GM23248 (cell line): Measurements from ENCODE around the gene SMC6. TPM values are rescaled to one million over a fixed set of nuclear protein-coding genes. Genes with fewer than 3 reads are reported as not detected.
A peak's percentile ranks its signal among the peaks of the same experiment; 100 is the strongest.

ENCODE experiments used
- DNase-seq: peaks from one replicate; pipeline ENCODE4 v3.0.0-alpha.2; 2015
- H2AFZ ChIP-seq: fragments of 200-600 bp; sonication (generic); 2 replicates; pipeline ENCODE4 v1.6.1; 2016; ENCODE audit warnings: antibody characterized with exemption
- H3F3A ChIP-seq: fragments of 200-600 bp; sonication (generic); 2 replicates; pipeline ENCODE4 v1.6.1; 2016; ENCODE audit warnings: mild to moderate bottlenecking, antibody characterized with exemption, mixed run types; ENCODE audit not compliant: insufficient read depth
- H3K27ac ChIP-seq: fragments of 200-600 bp; sonication (generic); 2 replicates; pipeline ENCODE4 v1.5.1; 2016; ENCODE audit warnings: mild to moderate bottlenecking
- H3K27me3 ChIP-seq: fragments of 200-600 bp; sonication (generic); replicated peaks from 2 replicates; pipeline ENCODE4 v1.6.1; 2016; ENCODE audit warnings: mild to moderate bottlenecking; ENCODE audit not compliant: insufficient read depth
- H3K36me3 ChIP-seq: fragments of 200-600 bp; sonication (generic); 2 replicates; pipeline ENCODE4 v1.6.1; 2016; ENCODE audit warnings: low read depth, mild to moderate bottlenecking
- H3K4me1 ChIP-seq: fragments of 200-600 bp; sonication (generic); 2 replicates; pipeline ENCODE4 v1.6.1; 2016; ENCODE audit warnings: mild to moderate bottlenecking; ENCODE audit not compliant: insufficient read depth
- H3K4me2 ChIP-seq: fragments of 200-600 bp; sonication (generic); one replicate; pipeline ENCODE4 v1.6.1; 2016; ENCODE audit warnings: mild to moderate bottlenecking; ENCODE audit not compliant: unreplicated experiment
- H3K4me3 ChIP-seq: fragments of 200-600 bp; sonication (generic); 2 replicates; pipeline ENCODE4 v1.5.1; 2016; ENCODE audit warnings: mild to moderate bottlenecking
- H3K79me2 ChIP-seq: fragments of 200-600 bp; sonication (generic); 2 replicates; pipeline ENCODE4 v1.6.1; 2016; ENCODE audit warnings: mild to moderate bottlenecking; ENCODE audit not compliant: insufficient read depth
- H3K9ac ChIP-seq: fragments of 200-600 bp; sonication (generic); 2 replicates; pipeline ENCODE4 v1.6.1; 2016; ENCODE audit warnings: mild to moderate bottlenecking
- H3K9me2 ChIP-seq: fragments of 200-600 bp; sonication (generic); 2 replicates; pipeline ENCODE4 v1.6.1; 2016; ENCODE audit warnings: mixed run types, mild to moderate bottlenecking, moderate library complexity; ENCODE audit not compliant: insufficient read depth
- H3K9me3 ChIP-seq: fragments of 200-600 bp; sonication (generic); one replicate; pipeline ENCODE4 v1.6.1; 2017; ENCODE audit warnings: low read depth
- H4K20me1 ChIP-seq: fragments of 200-600 bp; sonication (generic); 2 replicates; pipeline ENCODE4 v1.6.0; 2016; ENCODE audit not compliant: insufficient read depth
- EZH2 ChIP-seq: fragments of 200-600 bp; sonication (generic); IDR thresholded peaks from 2 replicates; pipeline ENCODE4 v1.6.1; 2018; ENCODE audit warnings: antibody characterized with exemption, mild to moderate bottlenecking; ENCODE audit not compliant: insufficient read depth, poor library complexity, severe bottlenecking
- EZH2phosphoT487 ChIP-seq: fragments of 200-600 bp; sonication (generic); IDR thresholded peaks from 2 replicates; pipeline ENCODE4 v1.6.1; 2018; ENCODE audit warnings: antibody characterized with exemption, moderate library complexity, mild to moderate bottlenecking, low read depth; ENCODE audit not compliant: insufficient read depth
- WGBS, 2 experiments: methylation state at CpG; one replicate each; pipeline ENCODE4 v1.1.6; 2015 to 2017; ENCODE audit warnings: low lambda C conversion rate in 2 of 2, low coverage in 1 of 2; ENCODE audit errors: missing lambda C conversion rate in 2 of 2; 5-methylcytosine and 5-hydroxymethylcytosine counted together
- in situ Hi-C: fragments of 300-500 bp; cut with MboI; formaldehyde crosslinking; loops from 2 replicates; pipeline ENCODE4 v1.15.0; 2020
- polyA plus RNA-seq: library from polyadenylated mRNA; unstranded; fragments of >200 nt; fragmentation: Nextera tagmentation; extraction: Ambion mirVana; gene quantifications from 2 replicates; pipeline ENCODE4 v1.2.1, GENCODE V29; 2016
- total RNA-seq: library from RNA; depleted of rRNA; stranded (reverse); fragments of >200 nt; shearing (Covaris generic); gene quantifications from 2 replicates; pipeline ENCODE4 v1.2.3, GENCODE V29; 2014

SMC6 gene
- total and polyA plus RNA-seq, 2 experiments from 2014 or later = 20.9 to 22.0 TPM

DNA sequence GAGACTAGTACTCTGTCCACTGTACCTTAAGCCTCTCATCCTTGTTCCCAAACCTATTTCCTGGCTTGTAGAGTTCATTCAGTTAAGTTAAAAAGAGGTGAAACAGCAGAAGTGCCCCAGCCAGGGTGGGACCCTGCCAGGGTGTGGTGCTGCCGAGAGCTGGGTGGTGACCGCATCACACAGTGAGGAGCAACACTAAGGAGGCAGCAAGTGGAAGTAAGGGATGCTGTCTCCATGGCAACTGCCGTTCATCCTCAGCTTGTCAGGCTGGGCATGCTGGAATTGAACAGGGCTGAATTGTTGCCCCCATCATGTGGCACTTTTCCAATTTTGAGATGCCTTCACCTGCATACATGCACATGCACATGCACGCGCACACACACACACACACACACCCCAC lies 136.1 kb downstream of the SMC6 start:
- Histone ChIP-seq H3K9me2 (no peaks in the 10 kb centered on the region), H3K4me2 (no peak overlapping the region), H3K4me1 (peaks cover 39% of the 10 kb centered on the region), H4K20me1 (no peaks in the 10 kb centered on the region), H3K36me3 (no peaks in the 10 kb centered on the region), H3K9ac (no peak overlapping the region), H3K27ac (no peak overlapping the region), H3K4me3 (no peak overlapping the region), H3K79me2 (no peaks in the 10 kb centered on the region), H3K9me3 (no peaks in the 10 kb centered on the region), H2AFZ (no peak overlapping the region), H3K27me3 (no peaks in the 10 kb centered on the region), H3F3A (peaks cover 40% of the 10 kb centered on the region)
- 83 to 85% methylated on average over 5 of the region's 5 CpGs for WGBS, 2 experiments
- no peak for DNase-seq
- in situ Hi-C loops = no loop called here
- TF ChIP-seq EZH2phosphoT487 (no peak), EZH2 (no peak)

GRCh38 chr2:17616405-17616804 lies 137.2 kb downstream of the SMC6 start:
- no peak for TF ChIP-seq EZH2phosphoT487
- TF ChIP-seq EZH2 = no peak
- H3K4me1 ChIP-seq = peaks cover 32% of the 10 kb centered on the region
- no peak overlapping the region for H3K9ac ChIP-seq
- H3K4me3 ChIP-seq = no peak overlapping the region
- peaks cover 37% of the 10 kb centered on the region for H3F3A ChIP-seq
- H2AFZ ChIP-seq = peak overlapping the region; percentile 35; the same call in 1 of the 2 replicates
- in situ Hi-C loops = no loop called here
- no peaks in the 10 kb centered on the region for H3K9me2 ChIP-seq
- no peaks in the 10 kb centered on the region for H3K79me2 ChIP-seq
- H3K9me3 ChIP-seq = no peaks in the 10 kb centered on the region
- no peaks in the 10 kb centered on the region for H3K36me3 ChIP-seq
- H3K4me2 ChIP-seq = no peak overlapping the region
- no peaks in the 10 kb centered on the region for H3K27me3 ChIP-seq
- no peaks in the 10 kb centered on the region for H4K20me1 ChIP-seq
- DNase-seq = no peak
- WGBS, 2 experiments = 95 to 100% methylated on average over 1 of the region's 1 CpG
- peak overlapping the region; percentile 65 for H3K27ac ChIP-seq

GRCh38 chr2:17615728-17616351 lies 137.8 kb downstream of the SMC6 start:
- peak; percentile 83 for DNase-seq
- Histone ChIP-seq H3K4me1 (peaks cover 27% of the 10 kb centered on the region), H3K79me2 (no peaks in the 10 kb centered on the region), H3K36me3 (no peaks in the 10 kb centered on the region), H2AFZ (peak overlapping the region; percentile 35; the same call in 1 of the 2 replicates), H3K4me3 (no peak overlapping the region), H3K9ac (no peak overlapping the region), H3K4me2 (peak overlapping the region; percentile 29), H3F3A (peaks cover 32% of the 10 kb centered on the region), H3K27me3 (no peaks in the 10 kb centered on the region), H3K9me3 (no peaks in the 10 kb centered on the region), H3K27ac (peak overlapping the region; percentile 65), H3K9me2 (no peaks in the 10 kb centered on the region), H4K20me1 (no peaks in the 10 kb centered on the region)
- in situ Hi-C loops = no loop called here
- TF ChIP-seq EZH2phosphoT487 = no peak
- no peak for TF ChIP-seq EZH2
- WGBS, 2 experiments = 36 to 44% methylated on average over 1 of the region's 1 CpG

DNA sequence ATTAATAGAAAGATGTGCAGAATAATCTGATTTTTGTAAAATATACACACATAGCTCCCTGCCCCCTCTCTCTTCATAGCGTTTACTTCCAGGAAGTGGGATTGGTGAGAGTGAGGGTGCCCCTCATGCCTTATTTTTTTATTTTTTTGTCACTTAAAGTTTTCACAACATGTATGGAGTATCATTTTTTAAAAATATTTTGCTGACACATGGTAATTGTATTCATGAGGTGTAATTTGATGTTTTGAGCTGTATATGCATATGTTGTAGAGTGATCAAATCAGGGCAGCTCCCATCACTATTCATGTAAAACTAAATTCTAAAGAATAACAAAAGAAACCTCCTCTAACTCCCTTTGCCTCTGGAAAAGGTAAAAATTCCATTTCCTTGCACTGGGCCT lies 138.5 kb downstream of the SMC6 start:
- Histone ChIP-seq H3K79me2 (no peaks in the 10 kb centered on the region), H3K9me3 (no peaks in the 10 kb centered on the region), H3K9ac (no peak overlapping the region), H3K36me3 (no peaks in the 10 kb centered on the region), H3K4me2 (peak overlapping the region; percentile 29), H4K20me1 (no peaks in the 10 kb centered on the region), H3K27me3 (no peaks in the 10 kb centered on the region), H3K27ac (peak overlapping the region; percentile 65), H3K9me2 (no peaks in the 10 kb centered on the region), H2AFZ (peak overlapping the region; percentile 35; the same call in 1 of the 2 replicates), H3F3A (peaks cover 26% of the 10 kb centered on the region), H3K4me1 (peaks cover 21% of the 10 kb centered on the region), H3K4me3 (no peak overlapping the region)
- in situ Hi-C loops = no loop called here
- DNase-seq = no peak
- TF ChIP-seq EZH2phosphoT487 = no peak
- no peak for TF ChIP-seq EZH2
- WGBS, 2 experiments = 59 to 60% methylated on average over 1 of the region's 1 CpG
